Inferior parietal cortex (tissue), 1 donor: ENCODE results near the gene GOLGA8K.
"Not testable (repeated sequence)": the region's sequence is repeated elsewhere in the genome, so short reads cannot be mapped to it uniquely, and the experiment has no call there.

Experiments
- DNase-seq: peaks from one replicate; pipeline ENCODE4 v3.0.0-alpha.2; 2016; ENCODE audit errors: extremely low spot score

Gene GOLGA8K

GRCh38 chr15:32403192-32403591 is at the start of gene GOLGA8K:
TSS of gene GOLGA8K (minus strand) at chr15:32403292. CDS start at chr15:32403194, 98 bp downstream.
- not testable (repeated sequence) for DNase-seq

GRCh38 chr15:32440445-32440977 is 37.4 kb upstream of the GOLGA8K start:
- not testable (repeated sequence) for DNase-seq

- not testable (repeated sequence) for DNase-seq
Observed at GRCh38 chr15:32434102-32434963, 31.2 kb upstream of the GOLGA8K start.

GRCh38 chr15:32427635-32428034 is 24.5 kb upstream of the GOLGA8K start:
- not testable (repeated sequence) for DNase-seq

- DNase-seq: not testable (repeated sequence)
Observed at GRCh38 chr15:32426511-32426910, 23.4 kb upstream of the GOLGA8K start.

DNA sequence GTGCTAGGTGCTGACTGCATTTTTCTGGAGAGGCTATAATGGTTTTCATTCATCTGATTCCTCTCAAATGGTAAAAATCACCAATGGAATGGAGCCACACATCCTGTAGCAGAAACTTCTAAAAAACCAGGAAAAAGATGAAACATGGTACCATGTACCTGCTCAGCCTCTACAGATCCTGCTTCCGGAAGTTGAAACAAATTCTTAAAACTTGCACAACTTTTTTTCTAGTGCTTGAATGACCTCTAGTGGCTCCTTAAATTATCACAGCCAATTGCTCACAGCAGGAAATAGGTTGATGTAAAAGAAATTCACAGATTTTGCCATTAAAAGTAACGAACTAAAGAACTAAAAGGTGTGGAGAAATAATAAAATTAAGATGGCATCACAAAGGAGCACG is 4.8 kb upstream of the GOLGA8K start:
- not testable (repeated sequence) for DNase-seq

- not testable (repeated sequence) for DNase-seq
Observed at GRCh38 chr15:32396522-32396921, 6.6 kb downstream of the GOLGA8K start.

DNA sequence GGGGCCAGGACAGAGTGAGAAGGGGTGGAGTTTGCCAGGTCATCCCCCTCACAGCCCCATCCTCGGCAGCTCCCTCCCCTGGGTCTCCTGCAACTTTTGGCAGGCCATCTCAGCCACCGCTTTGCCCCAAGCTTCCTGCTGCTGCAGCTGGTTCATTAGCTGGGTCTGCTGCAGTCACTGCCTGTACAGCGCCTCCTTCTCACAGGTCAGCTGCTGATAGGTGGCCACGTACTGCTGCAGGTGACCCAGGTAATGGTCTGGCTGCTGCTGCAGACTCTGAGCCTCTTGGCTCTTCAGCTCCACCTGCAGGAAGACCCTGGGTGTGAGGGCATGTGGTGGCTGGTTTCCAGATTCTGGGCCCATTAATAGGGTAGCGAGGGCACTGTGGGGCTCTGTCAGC is 8.3 kb downstream of the GOLGA8K start:
- not testable (repeated sequence) for DNase-seq

DNA sequence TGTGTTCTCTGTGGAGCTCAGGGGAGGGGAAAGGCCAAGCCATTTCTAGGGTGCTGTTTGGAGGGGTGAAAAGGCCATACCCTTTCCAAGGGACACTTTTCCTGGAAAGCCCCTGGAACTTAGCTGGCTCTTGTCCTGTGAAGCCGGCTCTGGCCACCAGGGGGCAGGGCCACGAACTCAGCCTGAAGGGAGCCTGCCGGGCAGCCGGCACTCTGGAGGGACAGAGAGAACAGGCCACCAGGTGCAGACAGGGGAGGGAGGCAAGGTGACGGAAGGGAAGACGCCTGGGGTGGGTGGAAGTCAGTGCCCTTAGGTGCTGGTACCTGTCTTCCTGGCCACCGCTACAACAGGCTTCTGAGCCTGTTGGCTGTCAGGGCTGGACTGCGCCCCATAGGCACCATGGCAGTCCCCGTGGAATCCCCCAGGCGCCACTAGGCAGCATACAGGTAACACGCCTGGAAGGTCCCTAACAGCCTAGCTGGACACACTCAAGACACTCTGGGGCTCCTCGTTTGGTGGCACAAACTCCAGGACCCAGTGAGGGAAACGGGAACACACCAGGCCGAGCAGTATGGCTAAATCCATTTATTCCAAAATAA is 14.9 kb downstream of the GOLGA8K start:
- not testable (repeated sequence) for DNase-seq

- not testable (repeated sequence) for DNase-seq
Observed at GRCh38 chr15:32385823-32386495, 17.1 kb downstream of the GOLGA8K start.

- DNase-seq: not testable (repeated sequence)
Observed at GRCh38 chr15:32374185-32374584, 28.9 kb downstream of the GOLGA8K start.

- not testable (repeated sequence) for DNase-seq
Observed at GRCh38 chr15:32373707-32374106, 29.4 kb downstream of the GOLGA8K start.

DNA sequence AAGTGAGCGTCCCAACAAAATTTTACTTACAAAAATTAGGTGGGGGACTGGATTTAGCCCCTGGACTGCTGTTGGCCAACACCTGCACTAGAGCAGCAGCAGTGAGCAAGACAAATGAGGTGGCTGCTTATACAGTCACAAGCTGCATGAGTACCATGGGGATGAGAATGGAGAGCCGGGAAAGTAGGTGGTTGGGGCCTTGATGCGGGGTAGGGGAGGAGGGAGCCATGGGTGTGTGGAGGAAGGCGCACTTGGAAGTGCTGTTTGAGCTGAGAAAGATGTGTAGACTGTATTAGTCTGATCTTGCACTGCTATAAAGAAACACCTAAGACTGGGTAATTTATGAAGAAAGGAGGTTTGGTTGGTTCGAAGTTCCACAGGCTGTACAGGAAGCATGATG is 31.0 kb downstream of the GOLGA8K start:
- not testable (repeated sequence) for DNase-seq

DNA sequence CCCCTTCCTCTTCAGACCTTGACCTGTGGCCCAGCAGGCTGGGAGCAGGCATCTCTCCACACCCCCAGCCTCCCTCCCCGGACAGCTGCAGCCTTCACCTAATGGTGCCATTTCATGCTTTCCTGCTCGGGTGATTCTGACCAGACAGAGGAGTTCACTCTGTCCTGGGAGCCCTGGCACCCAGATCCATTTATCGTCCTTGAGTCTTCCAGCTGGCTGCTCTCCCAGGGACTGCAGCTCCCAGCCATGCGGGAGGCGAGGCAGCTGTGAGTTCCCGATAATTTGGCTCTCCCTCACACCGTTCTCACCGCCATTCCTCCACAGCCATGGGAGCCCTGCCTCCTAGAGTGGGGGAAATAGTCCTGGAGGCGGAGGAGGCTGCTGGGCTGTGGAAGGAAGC is 32.6 kb downstream of the GOLGA8K start:
- DNase-seq: not testable (repeated sequence)

DNA sequence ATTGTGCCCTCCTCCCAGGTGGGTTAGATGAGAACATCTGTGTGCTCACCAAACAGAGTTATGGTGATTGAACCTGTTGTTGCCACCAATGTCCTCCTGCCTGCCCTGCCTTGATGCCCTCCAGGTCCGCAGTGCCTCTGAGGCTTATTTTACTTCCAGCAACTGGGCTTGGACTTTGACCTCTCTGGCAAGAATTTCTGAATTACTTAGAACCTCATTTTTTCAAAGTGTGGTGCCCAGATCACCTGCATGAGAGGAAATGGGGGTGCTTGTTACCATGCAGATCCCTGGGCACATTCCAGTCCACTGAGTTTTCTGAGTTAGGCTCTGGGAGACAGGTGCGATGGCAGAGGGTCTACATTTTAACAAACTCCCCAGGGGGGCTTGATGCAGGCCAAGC is 33.0 kb downstream of the GOLGA8K start:
- not testable (repeated sequence) for DNase-seq

DNA sequence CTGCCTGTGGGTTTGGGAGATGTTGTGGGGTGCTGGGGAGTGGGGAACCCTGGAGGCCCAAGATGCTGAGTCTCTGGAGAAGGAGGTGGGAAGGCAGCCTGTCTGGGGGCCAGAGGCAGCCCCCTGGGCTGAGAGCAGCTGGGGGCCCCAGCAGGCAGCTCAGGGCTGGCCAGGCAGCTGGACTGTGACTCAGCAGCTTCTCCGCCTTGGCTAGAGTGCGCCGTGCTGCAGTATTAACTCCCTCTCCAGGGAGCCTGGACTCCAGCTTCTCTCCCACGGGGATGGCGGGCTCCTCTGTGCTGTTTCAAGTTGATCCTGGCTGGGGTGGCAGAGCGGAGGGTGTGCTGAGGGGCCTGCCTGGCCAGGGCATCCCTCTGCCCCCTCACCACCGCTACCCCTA is 36.6 kb downstream of the GOLGA8K start:
- DNase-seq: not testable (repeated sequence)

DNA sequence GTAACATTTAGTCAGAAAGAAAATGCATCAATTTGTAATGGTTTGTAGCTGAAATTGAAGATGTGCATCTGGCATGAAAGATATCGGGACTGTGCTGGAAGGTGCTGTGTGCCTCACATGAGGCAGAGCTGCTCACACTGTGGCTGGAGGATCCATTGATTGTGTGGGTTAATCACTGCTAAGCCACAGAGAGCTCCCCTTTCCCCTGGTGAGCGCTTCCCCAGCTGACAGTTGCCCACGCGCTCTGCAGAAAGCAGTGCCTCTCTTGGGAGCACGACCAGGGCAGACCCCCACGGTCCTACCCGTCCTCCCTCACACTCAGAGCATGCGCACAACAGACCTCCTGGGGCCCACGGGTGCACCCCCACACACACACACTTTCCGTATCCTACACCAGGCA is 37.1 kb downstream of the GOLGA8K start:
- DNase-seq: not testable (repeated sequence)

- DNase-seq: not testable (repeated sequence)
Observed at GRCh38 chr15:32364944-32365343, 38.1 kb downstream of the GOLGA8K start.

GRCh38 chr15:32363449-32363848 is 39.6 kb downstream of the GOLGA8K start:
- not testable (repeated sequence) for DNase-seq

DNA sequence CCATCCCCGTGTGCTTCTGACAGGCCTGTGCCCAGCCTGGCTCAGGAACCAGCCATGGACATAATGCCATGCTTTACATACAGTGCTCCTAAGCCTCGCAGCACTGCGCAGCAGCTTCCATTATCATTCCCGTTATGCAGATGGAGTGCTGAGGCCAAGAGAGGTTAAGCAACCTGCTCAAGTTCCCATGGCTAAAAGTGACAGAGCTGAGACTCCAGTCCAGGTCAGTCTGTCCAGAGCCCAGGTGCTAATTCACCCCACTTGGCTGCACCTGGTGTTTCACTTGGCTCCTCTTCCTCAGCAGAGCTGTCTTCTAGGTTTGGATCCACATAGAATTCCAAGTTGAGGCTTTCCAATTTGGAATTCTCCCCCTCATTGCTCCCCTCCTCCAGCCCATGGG is 41.4 kb downstream of the GOLGA8K start:
- not testable (repeated sequence) for DNase-seq

- DNase-seq: not testable (repeated sequence)
Observed at GRCh38 chr15:32358462-32358861, 44.6 kb downstream of the GOLGA8K start.

DNA sequence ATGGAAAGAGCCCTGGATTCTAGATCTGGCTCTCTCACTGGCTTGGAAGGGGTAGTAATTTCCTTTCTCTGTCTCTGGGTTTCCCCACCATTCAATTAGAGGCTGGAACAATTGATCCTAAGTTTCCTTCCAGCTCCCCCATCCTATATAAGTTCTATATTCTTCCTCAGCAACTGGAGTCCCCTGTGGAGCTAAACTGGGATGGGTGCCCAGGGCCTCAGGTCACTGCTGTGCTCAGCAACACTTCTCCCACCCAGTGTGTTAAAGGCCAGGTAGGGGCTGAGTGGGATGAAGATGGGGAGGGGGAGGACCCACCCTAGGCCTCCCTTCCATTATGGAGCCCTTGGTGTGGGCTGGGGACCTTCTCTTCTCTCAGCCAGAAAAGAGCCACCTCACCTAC is 46.2 kb downstream of the GOLGA8K start:
- DNase-seq: not testable (repeated sequence)
